Left lung (tissue), 14 donors: ENCODE data around the gene PCSK4. TPM values are rescaled to one million over a fixed set of nuclear protein-coding genes. Genes with fewer than 3 reads are reported as not detected.
A peak's percentile ranks its signal among the peaks of the same experiment; 100 is the strongest.
"Not testable (repeated sequence)": the region's sequence is repeated elsewhere in the genome, so short reads cannot be mapped to it uniquely, and the experiment has no call there.

Source experiments
- ATAC-seq: fragments of 200-7000 bp; cut with Tn5 transposase; one replicate; pipeline ENCODE4 v1.9.1; 2020; ENCODE audit warnings: moderate library complexity
- DNase-seq, 4 donors: peaks; one replicate each; pipeline ENCODE4 v3.0.0-alpha.2; 2013 to 2020
- H3K27ac ChIP-seq, 2 donors: fragments of 200-600 bp; sonication (generic) in 1 of 2; one replicate each; pipeline versions ENCODE4 v1.5.0 to v1.8.0; 2020 to 2021
- H3K27me3 ChIP-seq, 2 donors: fragments of 200-600 bp; sonication (generic) in 1 of 2; one replicate each; pipeline versions ENCODE4 v1.5.0 to v1.8.0; 2020 to 2021
- H3K36me3 ChIP-seq, 2 donors: fragments of 200-600 bp; sonication (generic) in 1 of 2; one replicate each; pipeline versions ENCODE4 v1.5.0 to v1.8.0; 2020 to 2021
- H3K4me1 ChIP-seq, 2 donors: fragments of 200-600 bp; one replicate each; pipeline ENCODE4 v1.8.0; 2021
- H3K4me3 ChIP-seq, 2 donors: fragments of 200-600 bp; sonication (generic) in 1 of 2; one replicate each; pipeline versions ENCODE4 v1.5.0 to v1.8.0; 2020 to 2021; ENCODE audit warnings: mild to moderate bottlenecking in 1 of 2
- H3K9me3 ChIP-seq, 2 donors: fragments of 200-600 bp; sonication (generic) in 1 of 2; one replicate each; pipeline versions ENCODE4 v1.5.0 to v1.8.0; 2020 to 2021
- intact Hi-C, 2 donors: fragments of 100-400 bp; cut with DNase I; formaldehyde crosslinking; loops; one replicate each; pipeline versions ENCODE4 v1.11.2 to v1.14.2; 2022
- long read RNA-seq, 12 donors: library from polyadenylated mRNA in 2 of 12; unstranded in 2 of 12; transcript quantifications; one replicate each; pipeline ENCODE4 v2.0.0 and lab custom pipeline, GENCODE V29; 2019 to 2026
- polyA plus RNA-seq, 6 donors: library from polyadenylated mRNA; unstranded; fragments of 120-200 nt; gene quantifications; one replicate each; pipeline ENCODE4 v1.2.1, GENCODE V29; 2013; ENCODE audit not compliant: insufficient read length in 6 of 6
- total RNA-seq, 2 donors: library from RNA; stranded (reverse); fragmentation: NEBNext Ultra II Directional; extraction: Animal tissue kit (Norgen Biotek cat#: 25700); gene quantifications; one replicate each; pipeline ENCODE4 v1.2.1, GENCODE V29; 2021
- TF ChIP-seq, protein P1 (sequence below), 2 donors: fragments of 200-600 bp; sonication (generic) in 1 of 2; IDR thresholded peaks; one replicate each; pipeline versions ENCODE4 v1.5.0 to v1.8.0; 2021; ENCODE audit warnings: antibody characterized with exemption in 2 of 2
- donor health status: DM: no; HTN: yes; CAD: no.
- donor health status: DM: no; HTN: no; CAD: no.

Gene PCSK4
- total RNA-seq: 1 to 10 TPM; 1.9 to 3.2 TPM
- 1 to 10 TPM; 3.4 to 6.1 (median 4.3) TPM for polyA plus RNA-seq
- long read RNA-seq, donor 1: 0 reads
- long read RNA-seq, donor 2: 0 reads
- long read RNA-seq, donor 3: 0 reads
- long read RNA-seq, donor 4: 0 reads
- long read RNA-seq, donor 5, partial matches to known transcripts: 8 of 9 reads
- long read RNA-seq, donor 5, other reads (novel, unspliced or antisense): 0 of 9 reads
- long read RNA-seq, donor 6: 0 reads
- long read RNA-seq, donor 7: 0 reads
- long read RNA-seq, donor 8: 0 reads
- long read RNA-seq, donor 9: 0 reads
- long read RNA-seq, donor 10: 0 reads
- long read RNA-seq, donor 11: 0 reads
- long read RNA-seq, donor 12: 0 reads

DNA sequence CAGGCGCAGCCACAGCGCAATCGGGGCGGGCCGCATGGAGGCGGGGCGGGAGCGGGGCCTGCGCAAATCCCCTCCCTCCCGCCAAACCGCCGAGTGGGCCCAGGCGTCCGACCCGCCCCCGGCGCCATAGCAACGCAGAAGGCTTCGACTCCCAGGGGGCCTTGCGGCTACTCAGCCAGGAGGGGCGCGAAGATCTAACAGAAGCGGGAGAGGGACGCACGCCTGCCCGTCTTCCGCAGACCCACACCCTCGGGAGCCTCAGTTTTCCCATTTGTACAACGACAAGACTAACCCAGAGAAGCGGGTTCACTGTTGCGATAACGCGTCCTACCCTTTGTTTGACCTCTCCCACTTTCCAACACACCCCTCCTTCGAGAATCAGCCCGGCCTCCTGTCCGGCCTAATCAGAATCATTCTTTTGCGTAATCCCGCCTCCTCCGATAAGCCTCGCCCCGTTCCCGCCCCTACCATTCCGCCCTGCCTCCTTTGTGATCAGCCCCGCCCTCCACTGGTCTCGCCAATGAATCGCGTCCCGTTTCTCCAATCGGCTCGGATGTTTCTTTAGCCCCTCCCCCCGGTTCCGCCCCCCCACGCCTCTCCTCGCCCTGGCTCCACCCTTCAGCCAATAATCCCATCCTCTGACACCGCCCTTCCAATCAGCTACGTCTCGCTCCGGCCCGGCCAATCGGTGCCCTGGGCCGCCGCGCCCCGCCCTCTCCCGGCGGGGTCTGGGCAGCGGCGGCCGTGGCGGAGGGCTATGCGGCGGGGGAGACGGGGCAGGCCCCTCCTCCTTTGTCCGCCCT, at the start of gene PCSK4:
TSS of gene PCSK4 (minus strand) at position 40 of the 803 bp plus-strand sequence. CDS start at position 36, 4 bp downstream.
- TF ChIP-seq, protein P1, sequence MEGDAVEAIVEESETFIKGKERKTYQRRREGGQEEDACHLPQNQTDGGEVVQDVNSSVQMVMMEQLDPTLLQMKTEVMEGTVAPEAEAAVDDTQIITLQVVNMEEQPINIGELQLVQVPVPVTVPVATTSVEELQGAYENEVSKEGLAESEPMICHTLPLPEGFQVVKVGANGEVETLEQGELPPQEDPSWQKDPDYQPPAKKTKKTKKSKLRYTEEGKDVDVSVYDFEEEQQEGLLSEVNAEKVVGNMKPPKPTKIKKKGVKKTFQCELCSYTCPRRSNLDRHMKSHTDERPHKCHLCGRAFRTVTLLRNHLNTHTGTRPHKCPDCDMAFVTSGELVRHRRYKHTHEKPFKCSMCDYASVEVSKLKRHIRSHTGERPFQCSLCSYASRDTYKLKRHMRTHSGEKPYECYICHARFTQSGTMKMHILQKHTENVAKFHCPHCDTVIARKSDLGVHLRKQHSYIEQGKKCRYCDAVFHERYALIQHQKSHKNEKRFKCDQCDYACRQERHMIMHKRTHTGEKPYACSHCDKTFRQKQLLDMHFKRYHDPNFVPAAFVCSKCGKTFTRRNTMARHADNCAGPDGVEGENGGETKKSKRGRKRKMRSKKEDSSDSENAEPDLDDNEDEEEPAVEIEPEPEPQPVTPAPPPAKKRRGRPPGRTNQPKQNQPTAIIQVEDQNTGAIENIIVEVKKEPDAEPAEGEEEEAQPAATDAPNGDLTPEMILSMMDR (IDR thresholded peaks at IDR 0.05): peak in 1 of 2 donors; percentile 15
- H3K27ac ChIP-seq: peak within 1 kb of the TSS; percentile 36 to 71
- no peaks in the 10 kb centered on the region for H3K9me3 ChIP-seq
- peak within 1 kb of the TSS; percentile 43 to 53 for H3K4me3 ChIP-seq
- H3K4me1 ChIP-seq: peaks cover 5 to 18% of the 10 kb centered on the region in 2 donors
- H3K36me3 ChIP-seq: no peaks in the 10 kb centered on the region
- peak; percentile 96 to 99 (median 98) for DNase-seq
- ATAC-seq: peak; percentile 91
- H3K27me3 ChIP-seq: peaks cover 0 to 41% of the 10 kb centered on the region in 2 donors
- intact Hi-C loops: no loop called here

DNA sequence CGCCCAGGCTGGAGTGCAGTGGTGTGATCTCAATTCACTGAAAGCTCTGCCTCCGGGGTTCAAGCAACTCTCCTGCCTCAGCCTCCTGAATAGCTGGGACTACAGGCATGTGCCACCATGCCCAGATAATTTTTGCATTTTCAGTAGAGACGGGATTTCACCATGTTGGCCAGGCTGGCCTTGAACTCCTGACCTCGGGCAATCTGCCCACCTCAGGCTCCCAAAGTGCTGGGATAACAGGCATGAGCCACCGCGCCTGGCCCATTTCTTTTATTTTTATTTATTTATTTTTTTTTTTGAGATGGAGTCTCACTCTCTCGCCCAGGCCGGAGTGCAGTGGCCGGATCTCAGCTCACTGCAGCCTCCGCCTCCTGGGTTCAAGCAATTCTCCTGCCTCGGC, 49.6 kb upstream of the PCSK4 start:
- not testable (repeated sequence) for ATAC-seq, DNase-seq, H3K4me1 ChIP-seq, H3K9me3 ChIP-seq, H3K36me3 ChIP-seq, H3K27ac ChIP-seq, H3K4me3 ChIP-seq
- intact Hi-C loops: loop anchor here in 1 of 2 donors (10.0 kb wide), 1 partner anchor 135 kb away; no protein-coding TSS in a partner anchor
- H3K27me3 ChIP-seq: peaks cover 0 to 78% of the 10 kb centered on the region in 2 donors

DNA sequence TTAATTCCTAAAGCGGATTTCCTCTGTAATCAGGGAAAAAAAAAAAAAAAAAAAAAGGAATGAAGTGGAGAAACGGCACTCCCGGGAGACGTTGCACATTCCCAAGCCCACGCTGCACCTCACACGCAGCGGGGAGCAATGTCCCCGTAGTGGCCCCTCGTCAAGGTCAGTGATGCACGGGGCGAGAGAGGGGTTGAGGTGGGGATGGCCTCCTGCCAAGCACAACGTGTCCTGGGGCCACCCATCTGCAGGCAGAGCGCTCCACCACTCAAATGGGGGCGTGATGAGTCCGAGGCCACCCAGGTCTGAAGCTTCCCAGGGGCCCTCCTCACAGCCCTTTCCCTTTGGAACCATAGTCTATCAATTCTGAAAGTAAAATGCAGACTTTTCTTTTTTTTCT, 48.8 kb upstream of the PCSK4 start:
- Histone ChIP-seq H3K27me3 (peaks cover 0 to 77% of the 10 kb centered on the region in 2 donors), H3K9me3 (no peaks in the 10 kb centered on the region), H3K27ac (no peak overlapping the region), H3K4me3 (no peak overlapping the region), H3K4me1 (no peaks in the 10 kb centered on the region), H3K36me3 (no peaks in the 10 kb centered on the region)
- no peak for DNase-seq
- TF ChIP-seq, protein P1 (IDR thresholded peaks at IDR 0.05): no peak
- no peak for ATAC-seq
- intact Hi-C loops: no loop called here

DNA sequence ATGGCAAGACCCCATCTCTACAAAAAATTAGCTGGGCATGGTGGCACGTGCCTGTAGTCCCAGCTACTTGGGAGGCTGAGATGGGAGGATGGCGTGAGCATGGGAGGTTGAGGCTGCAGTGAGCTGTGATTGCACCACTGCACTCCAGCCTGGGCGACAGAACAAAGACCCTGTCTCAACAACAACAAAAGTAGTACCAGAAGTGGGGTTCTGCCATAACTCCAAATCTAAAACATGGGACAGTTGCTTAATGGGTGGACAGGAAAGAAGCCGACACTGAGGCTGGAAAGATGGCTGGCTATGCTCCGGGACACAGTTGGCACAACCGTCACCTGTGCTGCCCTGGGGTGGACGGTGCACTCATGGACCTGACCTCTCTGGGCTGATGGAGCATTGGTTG, 45.5 kb upstream of the PCSK4 start:
- ATAC-seq, DNase-seq, H3K27ac ChIP-seq, H3K4me3 ChIP-seq, intact Hi-C loops, H3K9me3 ChIP-seq, H3K36me3 ChIP-seq, H3K4me1 ChIP-seq: not testable (repeated sequence)
- peaks cover 0 to 86% of the 10 kb centered on the region in 2 donors for H3K27me3 ChIP-seq

DNA sequence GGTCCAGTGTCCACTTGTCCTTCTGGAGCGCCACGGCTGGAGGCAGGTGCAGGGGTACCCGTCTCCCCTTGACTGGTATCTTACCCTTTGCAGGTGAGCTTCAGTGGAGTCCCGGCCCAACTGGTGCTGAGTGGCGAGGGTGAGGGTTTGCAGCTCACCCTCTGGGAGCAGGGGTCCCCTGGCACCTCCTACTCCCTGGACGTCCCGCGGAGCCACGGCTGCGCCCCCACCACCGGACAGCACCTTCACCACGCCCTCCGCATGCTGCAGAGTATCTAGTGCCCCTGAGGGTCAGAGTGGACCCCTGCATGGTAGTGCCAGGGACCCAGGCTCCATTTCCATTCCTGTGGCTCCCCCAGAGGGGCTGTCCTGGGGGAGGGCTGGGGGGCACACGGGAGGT, 44.8 kb upstream of the PCSK4 start:
- Histone ChIP-seq H3K27ac (no peak overlapping the region), H3K4me3 (no peak overlapping the region), H3K27me3 (peaks cover 0 to 86% of the 10 kb centered on the region in 2 donors), H3K4me1 (no peaks in the 10 kb centered on the region), H3K36me3 (no peaks in the 10 kb centered on the region), H3K9me3 (no peaks in the 10 kb centered on the region)
- intact Hi-C loops: no loop called here
- ATAC-seq (no peak), DNase-seq (no peak)
- TF ChIP-seq, protein P1 (IDR thresholded peaks at IDR 0.05): no peak
